ENCODE results near the gene CREB3L2. TPM values are rescaled to one million over a fixed set of nuclear protein-coding genes. Genes with fewer than 3 reads are reported as not detected.
"Not testable (repeated sequence)": the region's sequence is repeated elsewhere in the genome, so short reads cannot be mapped to it uniquely, and the experiment has no call there.

CREB3L2 gene
- total RNA-seq, 1 donor from 2014 or later: 65.9 TPM

DNA sequence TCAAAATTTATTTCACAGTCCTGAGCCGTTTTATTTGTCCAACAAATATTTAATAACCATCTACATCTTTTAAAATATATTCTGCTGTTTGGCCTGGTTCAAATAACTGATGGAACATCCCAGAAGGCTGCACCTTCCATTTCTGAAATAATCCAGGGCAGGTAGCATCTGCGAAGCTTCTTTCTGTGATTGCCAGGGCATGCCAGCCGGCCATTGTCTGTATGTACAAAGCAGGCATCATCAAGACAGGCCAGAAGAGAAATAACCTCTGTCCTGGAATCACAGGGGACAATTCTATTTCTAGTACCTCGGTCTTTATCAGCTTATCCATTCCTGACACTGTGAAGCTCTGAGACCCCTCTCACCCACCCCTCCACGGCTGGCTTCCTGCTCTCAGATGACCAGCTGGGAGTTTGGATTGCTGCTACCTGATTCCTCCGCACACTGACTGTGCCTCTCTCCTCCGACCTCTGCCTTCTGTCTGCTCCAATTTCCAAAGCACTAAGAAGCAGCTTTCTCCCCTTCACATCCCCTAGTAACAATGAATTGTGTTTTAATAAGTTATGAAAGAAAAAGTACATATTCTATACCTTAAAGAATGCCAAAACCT, 163.1 kb downstream of the CREB3L2 start:
- no peak for TF ChIP-seq CTCF (IDR thresholded peaks at IDR 0.05; ENCODE audit: unreplicated experiment)
- Mint-ChIP-seq H3K4me1 (ENCODE audit: low read depth) (peaks cover 7% of the 10 kb centered on the region), H3K36me3 (ENCODE audit: insufficient read depth) (no peaks in the 10 kb centered on the region), H3K27ac (no peak overlapping the region), H3K4me3 (ENCODE audit: low read depth) (no peak overlapping the region), H3K9me3 (ENCODE audit: low read depth) (no peaks in the 10 kb centered on the region), H3K27me3 (peaks cover 21% of the 10 kb centered on the region)
- no peak for DNase-seq (ENCODE audit: low spot score, unreplicated experiment)

DNA sequence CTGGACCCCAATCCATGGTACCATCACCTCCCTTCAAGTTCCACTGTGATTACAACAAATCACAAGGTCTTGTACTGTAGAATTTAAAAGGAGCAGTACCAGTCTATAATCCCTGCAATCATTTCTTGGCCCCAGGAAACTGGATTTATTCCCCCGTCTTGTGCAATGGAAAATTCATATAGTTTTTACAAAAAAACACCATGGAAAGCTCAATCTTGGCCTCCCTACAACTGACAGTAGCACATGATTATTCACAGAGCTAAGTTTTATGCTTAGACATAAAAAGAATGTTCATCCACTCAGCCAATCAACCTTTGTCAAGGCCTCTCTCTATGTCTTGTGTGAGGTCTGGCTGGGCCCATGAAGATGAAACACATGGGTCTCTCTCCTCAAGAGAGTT, 165.3 kb downstream of the CREB3L2 start:
- H3K9me3 Mint-ChIP-seq (ENCODE audit: low read depth): peaks cover 13% of the 10 kb centered on the region
- H3K4me3 Mint-ChIP-seq (ENCODE audit: low read depth): no peak overlapping the region
- peaks cover 10% of the 10 kb centered on the region for H3K27me3 Mint-ChIP-seq
- no peak overlapping the region for H3K27ac Mint-ChIP-seq
- peaks cover 7% of the 10 kb centered on the region for H3K4me1 Mint-ChIP-seq (ENCODE audit: low read depth)
- H3K36me3 Mint-ChIP-seq (ENCODE audit: insufficient read depth): peaks cover 6% of the 10 kb centered on the region
- TF ChIP-seq CTCF (IDR thresholded peaks at IDR 0.05; ENCODE audit: unreplicated experiment): no peak
- no peak for DNase-seq (ENCODE audit: low spot score, unreplicated experiment)

DNA sequence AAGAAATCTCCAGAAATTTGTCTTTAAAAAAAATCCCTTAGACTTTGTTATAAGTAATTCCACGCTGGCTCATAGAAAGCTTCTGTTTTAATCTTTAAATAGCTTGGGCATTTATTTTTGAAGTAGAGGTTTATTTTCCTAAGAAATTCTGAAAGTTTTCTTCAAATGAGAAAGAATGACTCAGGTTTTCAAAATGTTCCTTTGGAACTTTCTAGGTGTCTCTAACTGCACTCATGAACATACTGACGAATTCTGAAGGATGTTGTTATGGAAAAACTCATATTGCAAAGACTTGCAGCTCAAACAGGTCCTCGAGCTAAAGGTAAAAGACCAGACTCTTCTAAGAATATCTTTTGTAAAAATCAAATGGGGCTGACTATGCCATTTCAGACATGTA, 165.8 kb downstream of the CREB3L2 start:
- TF ChIP-seq CTCF (IDR thresholded peaks at IDR 0.05; ENCODE audit: unreplicated experiment): no peak

DNA sequence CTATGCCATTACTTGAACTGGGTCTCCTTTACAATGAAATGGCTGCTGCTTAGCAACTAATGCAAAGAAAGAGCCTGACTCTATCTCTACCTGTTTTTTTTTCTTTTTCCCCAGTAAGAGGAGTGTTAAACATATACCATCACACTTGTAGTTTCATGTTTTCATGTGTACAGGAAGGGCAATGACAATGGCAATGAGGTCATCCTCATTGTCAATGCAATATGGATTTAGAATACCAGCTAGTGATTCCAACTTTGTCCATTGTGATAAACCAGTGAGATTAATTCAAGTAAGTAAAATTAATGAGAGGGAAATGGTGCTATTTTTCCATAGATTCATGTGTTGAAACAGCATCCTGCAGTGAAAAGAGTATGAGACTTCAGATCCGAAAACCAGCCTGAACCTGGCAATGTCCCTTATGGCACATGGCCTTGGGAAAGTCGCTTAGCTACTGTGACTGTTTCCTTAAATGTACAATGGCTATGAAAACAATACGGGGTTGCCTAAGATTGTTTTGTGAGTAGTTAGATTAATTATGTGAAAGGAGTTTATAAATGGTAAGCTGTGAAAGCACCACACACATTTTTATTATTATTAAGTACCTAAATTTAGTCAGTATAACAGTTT, 166.3 kb downstream of the CREB3L2 start:
- TF ChIP-seq CTCF (IDR thresholded peaks at IDR 0.05; ENCODE audit: unreplicated experiment): no peak

More for the DNA sequence above, 165.8 kb downstream of the CREB3L2 start:
- peaks cover 7% of the 10 kb centered on the region for H3K4me1 Mint-ChIP-seq (ENCODE audit: low read depth)
- H3K36me3 Mint-ChIP-seq (ENCODE audit: insufficient read depth): peaks cover 6% of the 10 kb centered on the region
- DNase-seq (ENCODE audit: low spot score, unreplicated experiment): no peak
- H3K27me3 Mint-ChIP-seq: peaks cover 9% of the 10 kb centered on the region
- H3K4me3 Mint-ChIP-seq (ENCODE audit: low read depth): no peak overlapping the region
- no peak overlapping the region for H3K27ac Mint-ChIP-seq
- peaks cover 15% of the 10 kb centered on the region for H3K9me3 Mint-ChIP-seq (ENCODE audit: low read depth)

DNA sequence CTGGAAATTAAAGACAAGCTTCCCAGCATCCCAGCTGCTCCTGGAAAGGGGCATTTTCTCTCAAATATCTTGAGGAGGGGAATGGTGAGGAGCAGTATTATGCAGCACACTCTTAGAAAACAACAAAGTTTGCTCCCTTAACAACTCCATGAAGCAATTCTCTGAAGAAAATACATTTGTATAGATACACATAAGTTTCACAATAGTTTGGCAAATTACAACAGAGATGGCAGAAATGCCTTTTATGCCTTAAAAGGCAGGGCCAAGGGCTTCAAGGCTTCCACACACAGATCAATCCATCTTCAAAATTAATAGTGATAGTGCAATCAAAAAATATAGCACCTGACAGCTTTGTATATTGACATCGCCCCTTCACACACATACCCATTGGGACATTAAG, 167.3 kb downstream of the CREB3L2 start:
- Mint-ChIP-seq H3K4me3 (ENCODE audit: low read depth) (no peak overlapping the region), H3K27ac (no peak overlapping the region), H3K27me3 (peaks cover 9% of the 10 kb centered on the region), H3K9me3 (ENCODE audit: low read depth) (peaks cover 16% of the 10 kb centered on the region), H3K4me1 (ENCODE audit: low read depth) (no peaks in the 10 kb centered on the region), H3K36me3 (ENCODE audit: insufficient read depth) (peaks cover 6% of the 10 kb centered on the region)
- TF ChIP-seq CTCF (IDR thresholded peaks at IDR 0.05; ENCODE audit: unreplicated experiment): no peak
- no peak for DNase-seq (ENCODE audit: low spot score, unreplicated experiment)

More for the DNA sequence above, 166.3 kb downstream of the CREB3L2 start:
- Mint-ChIP-seq H3K4me1 (ENCODE audit: low read depth) (peaks cover 7% of the 10 kb centered on the region), H3K27ac (no peak overlapping the region), H3K4me3 (ENCODE audit: low read depth) (no peak overlapping the region), H3K9me3 (ENCODE audit: low read depth) (peaks cover 16% of the 10 kb centered on the region), H3K27me3 (peaks cover 9% of the 10 kb centered on the region), H3K36me3 (ENCODE audit: insufficient read depth) (peaks cover 6% of the 10 kb centered on the region)
- DNase-seq (ENCODE audit: low spot score, unreplicated experiment): no peak

DNA sequence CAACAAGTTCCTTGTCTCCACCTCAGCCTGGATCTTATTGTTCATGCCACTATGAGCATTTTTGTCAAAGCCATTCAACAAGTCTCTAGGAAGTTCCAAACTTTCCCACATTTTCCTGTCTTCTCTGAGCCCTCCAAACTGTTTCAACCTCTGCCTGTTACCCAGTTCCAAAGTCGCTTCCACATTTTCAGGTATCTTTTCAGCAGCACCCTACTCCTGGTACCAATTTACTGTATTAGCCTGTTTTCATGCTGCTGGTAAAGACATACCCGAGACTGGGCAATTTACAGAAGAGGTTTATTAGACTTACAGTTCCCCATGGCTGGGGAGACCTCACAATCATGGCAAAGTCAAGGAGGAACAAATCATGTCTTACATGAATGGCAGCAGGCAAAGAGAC, 168.9 kb downstream of the CREB3L2 start:
- not testable (repeated sequence) for H3K27me3 Mint-ChIP-seq; H3K4me3 Mint-ChIP-seq (ENCODE audit: low read depth); DNase-seq (ENCODE audit: low spot score, unreplicated experiment); H3K36me3 Mint-ChIP-seq (ENCODE audit: insufficient read depth); H3K4me1 Mint-ChIP-seq (ENCODE audit: low read depth); H3K27ac Mint-ChIP-seq
- peaks cover 16% of the 10 kb centered on the region for H3K9me3 Mint-ChIP-seq (ENCODE audit: low read depth)
